Measurements from ENCODE around the gene ALAS1.

DNA sequence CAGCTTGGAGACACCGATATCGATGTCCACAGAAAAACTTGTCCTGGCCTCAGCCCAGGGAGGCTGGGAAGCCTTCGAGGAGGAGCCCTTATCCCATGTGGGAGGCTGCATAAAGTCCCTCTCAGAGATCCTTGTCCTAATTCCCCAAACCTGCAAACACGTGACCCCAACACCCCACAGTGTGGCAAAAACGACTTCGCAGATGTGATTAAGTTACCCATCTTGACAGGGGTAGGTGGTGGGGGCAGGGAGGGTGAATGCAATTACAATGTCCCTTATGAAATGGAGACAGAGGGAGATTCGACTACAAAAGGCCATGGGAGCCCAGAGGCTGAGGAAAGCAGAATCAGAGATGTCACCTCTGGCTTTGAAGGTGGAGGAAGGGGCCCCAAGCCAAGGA is 29.8 kb downstream of the ALAS1 start:
- TF ChIP-seq TEAD2 (CRISPR knock-in tag; IDR thresholded peaks at IDR 0.05) (no peak), SRSF4 (IDR thresholded peaks at IDR 0.05; ENCODE audit: low read depth, low read length, poor library complexity, severe bottlenecking) (no peak), SNAPC2 (CRISPR knock-in tag; IDR thresholded peaks at IDR 0.05) (no peak), ZNF781 (CRISPR knock-in tag; IDR thresholded peaks at IDR 0.05; ENCODE audit: borderline replicate concordance, not compliant biosample characterization) (no peak), TAF1 (CRISPR knock-in tag; IDR thresholded peaks at IDR 0.05) (no peak), FOXA3 (CRISPR knock-in tag; IDR thresholded peaks at IDR 0.05) (no peak), ZEB1 (IDR thresholded peaks at IDR 0.05; ENCODE audit: insufficient replicate concordance, low read depth) (no peak), PPARG (CRISPR knock-in tag; conservative IDR thresholded peaks at IDR 0.05) (no peak), CREM (IDR thresholded peaks at IDR 0.05) (no peak), CREM (CRISPR knock-in tag; IDR thresholded peaks at IDR 0.05) (no peak)
- TF ChIP-seq, protein P1, sequence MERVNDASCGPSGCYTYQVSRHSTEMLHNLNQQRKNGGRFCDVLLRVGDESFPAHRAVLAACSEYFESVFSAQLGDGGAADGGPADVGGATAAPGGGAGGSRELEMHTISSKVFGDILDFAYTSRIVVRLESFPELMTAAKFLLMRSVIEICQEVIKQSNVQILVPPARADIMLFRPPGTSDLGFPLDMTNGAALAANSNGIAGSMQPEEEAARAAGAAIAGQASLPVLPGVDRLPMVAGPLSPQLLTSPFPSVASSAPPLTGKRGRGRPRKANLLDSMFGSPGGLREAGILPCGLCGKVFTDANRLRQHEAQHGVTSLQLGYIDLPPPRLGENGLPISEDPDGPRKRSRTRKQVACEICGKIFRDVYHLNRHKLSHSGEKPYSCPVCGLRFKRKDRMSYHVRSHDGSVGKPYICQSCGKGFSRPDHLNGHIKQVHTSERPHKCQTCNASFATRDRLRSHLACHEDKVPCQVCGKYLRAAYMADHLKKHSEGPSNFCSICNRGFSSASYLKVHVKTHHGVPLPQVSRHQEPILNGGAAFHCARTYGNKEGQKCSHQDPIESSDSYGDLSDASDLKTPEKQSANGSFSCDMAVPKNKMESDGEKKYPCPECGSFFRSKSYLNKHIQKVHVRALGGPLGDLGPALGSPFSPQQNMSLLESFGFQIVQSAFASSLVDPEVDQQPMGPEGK (CRISPR knock-in tag; IDR thresholded peaks at IDR 0.05): no peak
- TF ChIP-seq, protein P2, sequence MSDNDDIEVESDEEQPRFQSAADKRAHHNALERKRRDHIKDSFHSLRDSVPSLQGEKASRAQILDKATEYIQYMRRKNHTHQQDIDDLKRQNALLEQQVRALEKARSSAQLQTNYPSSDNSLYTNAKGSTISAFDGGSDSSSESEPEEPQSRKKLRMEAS (IDR thresholded peaks at IDR 0.05): no peak
- TF ChIP-seq, protein P3, sequence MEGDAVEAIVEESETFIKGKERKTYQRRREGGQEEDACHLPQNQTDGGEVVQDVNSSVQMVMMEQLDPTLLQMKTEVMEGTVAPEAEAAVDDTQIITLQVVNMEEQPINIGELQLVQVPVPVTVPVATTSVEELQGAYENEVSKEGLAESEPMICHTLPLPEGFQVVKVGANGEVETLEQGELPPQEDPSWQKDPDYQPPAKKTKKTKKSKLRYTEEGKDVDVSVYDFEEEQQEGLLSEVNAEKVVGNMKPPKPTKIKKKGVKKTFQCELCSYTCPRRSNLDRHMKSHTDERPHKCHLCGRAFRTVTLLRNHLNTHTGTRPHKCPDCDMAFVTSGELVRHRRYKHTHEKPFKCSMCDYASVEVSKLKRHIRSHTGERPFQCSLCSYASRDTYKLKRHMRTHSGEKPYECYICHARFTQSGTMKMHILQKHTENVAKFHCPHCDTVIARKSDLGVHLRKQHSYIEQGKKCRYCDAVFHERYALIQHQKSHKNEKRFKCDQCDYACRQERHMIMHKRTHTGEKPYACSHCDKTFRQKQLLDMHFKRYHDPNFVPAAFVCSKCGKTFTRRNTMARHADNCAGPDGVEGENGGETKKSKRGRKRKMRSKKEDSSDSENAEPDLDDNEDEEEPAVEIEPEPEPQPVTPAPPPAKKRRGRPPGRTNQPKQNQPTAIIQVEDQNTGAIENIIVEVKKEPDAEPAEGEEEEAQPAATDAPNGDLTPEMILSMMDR (CRISPR knock-in tag; IDR thresholded peaks at IDR 0.05): no peak

Data from HepG2 (cell line).